Hematopoietic multipotent progenitor cell treated with erythropoietin and hydrocortisone succinate and interleukin-3 and kit ligand, for 6 days (in vitro differentiated cells): ENCODE data around the gene NPC1.
"Not testable (repeated sequence)": the region's sequence is repeated elsewhere in the genome, so short reads cannot be mapped to it uniquely, and the experiment has no call there.

Experiments used
- DNase-seq: peaks from one replicate; pipeline ENCODE4 v3.0.0-alpha.2; 2015

NPC1 gene

DNA sequence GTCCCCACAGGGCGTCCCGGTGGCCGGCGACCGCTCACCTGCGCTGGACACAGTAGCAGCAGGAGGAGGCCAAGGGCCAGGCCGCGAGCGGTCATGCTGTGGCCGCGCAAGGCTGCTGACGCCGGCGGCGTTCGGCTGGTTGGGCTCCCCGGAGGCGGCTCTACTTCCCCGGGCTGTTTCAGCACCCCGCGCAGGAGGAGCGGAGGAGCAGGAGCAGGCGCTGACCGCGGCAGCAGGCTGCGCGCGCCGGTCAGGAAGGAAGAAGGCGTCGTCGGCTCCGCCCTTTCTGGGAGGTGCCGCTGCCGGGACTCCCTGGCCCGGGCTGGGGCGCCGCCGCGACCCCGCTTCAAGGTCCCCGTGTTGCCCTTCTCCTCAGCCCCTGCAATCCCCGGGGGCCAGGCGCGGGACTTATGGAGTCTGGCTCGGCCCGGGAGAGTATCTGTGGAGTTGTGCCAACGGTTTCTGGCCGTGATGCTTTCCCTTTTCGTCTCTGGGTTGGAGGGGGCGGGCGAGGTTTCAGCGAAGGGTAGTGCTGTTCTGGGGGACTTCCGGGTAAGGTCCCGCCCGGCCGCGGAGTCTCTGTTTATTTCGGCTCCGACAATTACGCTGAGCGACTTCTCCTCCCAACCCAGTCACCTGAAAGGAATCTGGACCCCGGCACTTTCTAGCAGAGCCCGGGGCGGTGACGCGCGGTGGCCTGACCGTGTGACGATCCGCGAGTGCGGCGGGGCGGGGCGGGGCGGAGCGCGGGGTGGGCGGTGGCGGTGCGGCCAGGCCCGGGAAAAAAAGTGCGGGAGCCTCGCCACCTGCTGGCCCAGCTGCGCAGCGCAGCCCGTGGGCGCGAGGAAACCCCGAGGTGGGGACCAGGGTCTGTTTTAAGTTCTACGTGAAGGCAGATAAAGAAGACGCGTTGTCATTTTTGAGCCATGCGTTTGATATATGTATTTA lies at the start of gene NPC1:
Gene NPC1 (minus strand): TSS at position 258 of the 948 bp plus-strand sequence. CDS start 163 bp downstream, at position 95.
- DNase-seq: peak; percentile 96

- DNase-seq: no peak
Measured at GRCh38 chr18:23636071-23636399, 49.7 kb upstream of the NPC1 start.

GRCh38 chr18:23635283-23636070 lies 49.2 kb upstream of the NPC1 start:
- no peak for DNase-seq

- no peak for DNase-seq
Measured at GRCh38 chr18:23634692-23635091, 48.4 kb upstream of the NPC1 start.

GRCh38 chr18:23632615-23633014 lies 46.3 kb upstream of the NPC1 start:
- no peak for DNase-seq

DNA sequence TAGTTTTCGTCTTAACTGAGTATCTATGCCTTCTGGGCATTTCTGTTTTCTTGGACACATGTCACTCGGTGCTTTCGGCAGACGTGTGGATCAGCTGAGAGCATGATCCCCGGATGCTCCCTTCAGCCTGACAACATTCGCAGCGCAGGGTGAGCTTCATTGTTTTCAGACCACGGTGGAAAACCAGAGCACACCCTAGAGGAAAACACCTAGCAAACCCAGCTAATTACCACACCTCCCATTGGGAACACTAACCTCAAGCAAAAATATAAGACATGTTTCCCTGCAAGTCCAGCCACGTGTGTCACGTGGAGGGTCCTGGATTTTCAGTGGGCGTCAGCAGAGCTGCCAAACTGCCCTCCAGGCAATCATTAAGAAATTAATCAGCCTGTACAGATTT lies 45.4 kb upstream of the NPC1 start:
- no peak for DNase-seq

- DNase-seq: no peak
Measured at GRCh38 chr18:23631312-23631711, 45.0 kb upstream of the NPC1 start.

- DNase-seq: no peak
Measured at GRCh38 chr18:23629444-23629946, 43.2 kb upstream of the NPC1 start.

GRCh38 chr18:23627970-23628369 lies 41.7 kb upstream of the NPC1 start:
- no peak for DNase-seq

DNA sequence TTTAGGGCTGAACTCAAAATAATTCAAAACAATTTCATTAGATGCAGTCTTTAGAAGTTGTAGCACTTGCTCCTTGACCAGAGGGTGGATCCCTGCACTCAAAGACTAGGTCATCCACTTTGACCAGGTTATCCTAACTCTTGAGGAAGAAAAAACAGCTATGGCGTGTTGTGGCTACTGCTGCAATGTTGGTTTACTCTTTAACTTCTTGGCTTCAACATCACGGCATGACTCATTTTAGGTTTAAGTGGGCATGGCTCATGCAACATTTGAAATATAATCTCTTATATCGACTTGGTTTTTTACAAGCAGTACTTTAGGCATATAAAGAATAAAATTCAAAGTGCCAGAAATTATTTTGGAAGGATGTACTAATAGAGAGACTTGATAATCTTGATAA lies 41.0 kb upstream of the NPC1 start:
- no peak for DNase-seq

DNA sequence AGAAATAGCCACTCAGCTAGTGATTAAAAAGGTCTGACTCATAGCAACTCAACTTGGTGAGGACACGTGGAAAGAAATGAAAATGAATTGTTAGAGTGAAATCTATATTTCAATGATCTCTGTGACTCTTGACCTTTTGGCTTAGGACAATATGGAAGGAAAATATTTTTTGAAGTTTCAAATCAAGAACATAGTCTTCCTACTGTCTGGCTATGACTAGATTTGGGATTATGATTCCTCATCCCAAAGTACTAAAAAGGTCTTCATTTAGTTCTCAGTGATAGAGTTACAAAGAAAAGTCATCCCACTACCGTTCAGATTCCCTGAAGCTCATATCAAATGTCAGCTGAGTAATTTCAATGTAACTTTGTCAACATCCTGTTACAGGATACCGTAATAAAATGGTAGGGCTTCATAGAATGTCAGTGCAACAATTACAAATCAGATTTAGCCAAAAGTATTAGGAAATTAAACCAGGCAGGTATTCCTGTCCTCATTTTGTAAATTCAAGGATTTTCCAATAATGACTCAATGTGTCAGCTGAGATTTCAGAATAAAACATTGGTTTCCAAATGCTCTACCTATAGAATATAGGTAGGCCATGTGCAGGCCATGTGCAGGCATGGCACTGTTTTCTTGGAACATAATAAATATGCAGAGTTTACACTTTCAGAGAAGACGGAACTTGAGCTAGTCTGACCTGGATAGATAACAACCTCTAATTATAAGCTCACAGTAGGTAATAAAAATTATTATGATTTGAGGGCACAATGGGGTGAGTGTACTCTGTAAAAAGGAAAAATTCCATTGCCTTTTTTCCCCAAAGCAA lies 40.4 kb upstream of the NPC1 start:
- DNase-seq: no peak

DNA sequence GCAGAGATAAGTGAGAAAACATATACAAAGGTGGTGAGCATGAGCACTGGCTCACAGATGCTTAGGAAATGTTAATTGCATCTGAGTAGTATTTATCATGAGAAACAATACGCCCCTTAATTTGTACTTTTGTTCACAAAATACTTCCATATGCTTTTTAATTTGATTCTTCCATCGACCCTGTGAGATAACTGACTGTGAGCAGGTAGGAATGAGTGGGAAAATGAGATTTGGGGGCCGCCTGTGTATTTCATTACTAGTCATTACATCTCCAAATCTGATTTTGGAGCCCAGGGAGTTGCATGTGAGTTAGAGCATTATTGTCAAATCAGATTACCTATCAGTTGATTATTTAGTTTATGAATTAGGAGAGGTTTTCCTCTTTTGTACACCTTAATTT lies 36.7 kb upstream of the NPC1 start:
- DNase-seq: no peak

- peak; percentile 23 for DNase-seq
Measured at GRCh38 chr18:23619388-23619881, 33.1 kb upstream of the NPC1 start.

GRCh38 chr18:23618862-23619387 lies 32.6 kb upstream of the NPC1 start:
- peak; percentile 34 for DNase-seq

- DNase-seq: no peak
Measured at GRCh38 chr18:23617412-23618014, 31.2 kb upstream of the NPC1 start.

- DNase-seq: no peak
Measured at GRCh38 chr18:23616258-23616657, 30.0 kb upstream of the NPC1 start.

DNA sequence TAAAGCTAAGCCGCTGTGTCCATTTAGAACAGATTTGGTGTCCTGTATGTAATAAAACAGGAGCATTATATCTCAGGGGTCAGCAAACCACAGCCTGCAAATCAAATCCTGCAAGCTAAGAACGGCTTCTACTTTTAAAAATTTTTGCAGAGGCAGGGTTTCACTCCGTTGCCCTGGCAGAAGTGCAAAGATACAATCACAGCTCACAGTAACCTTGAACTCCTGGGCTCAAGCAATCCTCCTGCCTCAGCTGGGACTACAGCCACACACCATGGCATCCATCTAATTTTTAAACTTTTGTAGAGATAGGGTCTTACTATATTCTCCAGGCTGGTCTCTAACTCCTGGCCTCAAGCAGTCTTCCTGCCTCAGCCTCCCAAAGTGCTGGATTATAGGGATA lies 28.6 kb upstream of the NPC1 start:
- no peak for DNase-seq

DNA sequence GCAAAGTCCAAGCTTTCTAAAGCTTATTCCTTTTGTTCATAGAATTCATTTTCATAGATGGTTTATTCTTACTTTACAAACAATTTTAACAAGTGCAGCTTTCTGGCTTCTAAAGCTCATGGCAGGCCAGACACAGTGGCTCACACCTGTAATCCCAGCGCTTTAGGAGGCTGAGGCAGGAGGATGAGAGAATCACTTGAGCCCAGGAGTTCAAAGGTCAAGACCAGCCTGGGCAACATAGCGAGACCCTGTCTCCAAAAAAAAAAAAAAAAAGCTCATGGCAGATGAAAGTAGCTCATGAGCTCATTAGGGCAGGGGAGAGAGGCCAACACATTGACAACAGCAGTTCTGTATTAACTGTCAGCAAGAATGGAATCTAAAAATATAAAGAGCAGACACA lies 28.1 kb upstream of the NPC1 start:
- DNase-seq: no peak

DNA sequence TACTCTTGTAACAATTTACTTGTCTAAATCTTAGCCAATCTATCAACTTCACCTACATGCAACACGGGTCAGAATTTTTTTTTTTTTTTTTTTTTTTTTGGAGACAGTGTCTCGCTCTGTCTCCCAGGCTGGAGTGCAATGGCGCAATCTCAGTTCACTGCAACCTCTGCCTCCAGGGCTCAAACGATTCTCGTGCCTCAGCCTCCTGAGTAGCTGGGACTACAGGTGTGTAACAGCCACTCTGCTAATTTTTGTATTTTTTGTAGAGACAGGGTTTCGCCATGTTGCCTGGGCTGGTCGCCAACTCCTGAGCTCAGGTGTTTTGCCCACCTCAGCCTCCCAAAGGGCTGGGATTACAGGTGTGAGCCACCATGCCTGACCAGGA lies 26.8 kb upstream of the NPC1 start:
- DNase-seq: not testable (repeated sequence)

DNA sequence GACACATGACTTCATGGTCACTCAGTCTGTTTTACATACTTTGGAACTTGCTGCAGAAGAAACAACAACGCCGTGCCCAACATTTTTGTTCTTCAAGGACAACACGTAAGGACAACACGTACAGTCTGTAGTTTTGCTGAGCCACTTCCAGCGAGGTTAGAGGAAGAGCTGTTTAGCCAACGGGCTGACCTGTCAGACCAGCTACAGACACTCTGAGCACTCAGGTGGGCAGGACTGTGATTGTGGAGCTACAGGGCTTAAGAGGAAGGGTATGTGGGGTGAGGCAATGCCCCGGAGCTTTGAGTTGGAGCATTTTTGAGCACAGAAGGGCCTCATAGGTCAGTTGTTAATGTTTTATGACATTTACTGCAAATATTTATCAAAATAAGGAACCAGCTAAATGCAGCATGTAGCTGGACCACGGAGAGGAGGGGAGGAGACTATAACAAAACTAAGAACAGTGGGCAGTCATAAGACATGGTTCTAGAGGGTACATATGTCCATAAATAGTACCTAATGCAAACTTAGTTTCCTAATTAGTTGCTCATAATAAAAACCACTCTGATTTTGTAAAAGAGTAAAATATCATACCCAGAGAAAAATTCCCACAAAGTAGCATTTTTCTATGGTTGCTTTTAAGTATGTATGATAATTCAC lies 26.3 kb upstream of the NPC1 start:
- DNase-seq: no peak

GRCh38 chr18:23609390-23610023 lies 23.2 kb upstream of the NPC1 start:
- no peak for DNase-seq
